ENCODE measurements around the gene PTPRZ1. TPM values are rescaled to one million over a fixed set of nuclear protein-coding genes. Genes with fewer than 3 reads are reported as not detected.

The PTPRZ1 gene
- total and polyA plus RNA-seq, 2 of the 13 experiments (the other 11 are each of a cell fraction or from before 2014, with no cell fraction given): not detected

DNA sequence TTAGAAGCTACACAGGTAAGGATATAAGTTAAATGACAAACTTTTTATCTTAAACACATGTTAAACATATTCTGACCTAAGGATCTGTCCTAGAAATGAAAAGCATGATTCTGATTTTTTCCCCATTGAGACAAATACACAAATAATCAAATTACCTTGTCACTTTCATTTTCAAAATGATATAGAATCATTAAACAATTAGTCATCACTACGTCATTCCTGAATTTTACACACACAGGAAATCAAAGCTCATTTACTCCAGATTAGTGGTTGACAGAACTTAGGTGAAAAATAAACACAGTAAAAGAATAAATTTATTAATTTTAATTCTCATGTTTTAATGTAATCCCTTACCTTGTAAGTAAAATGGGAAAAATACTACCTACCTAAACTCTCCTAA lies 182.1 kb downstream of the PTPRZ1 start:
- WGBS (ENCODE audit: low lambda C conversion rate): 5% methylated on average over 1 of the region's 1 CpG
- CTCF ChIA-PET (ENCODE audit: low intra/inter-chr PET ratio, low total read pairs): no interaction called here
- FAIRE-seq (no peak), ATAC-seq (no peak), DNase-seq (ENCODE audit: low spot score) (no peak)
- Histone ChIP-seq H3K27me3 (ENCODE audit: control insufficient read depth in 1 of 2, insufficient read depth in 2 of 2, low read length in 2 of 2) (no peaks in the 10 kb centered on the region), H3K9me3 (ENCODE audit: low read length) (no peaks in the 10 kb centered on the region), H3K36me3 (replicated peaks in 1 of 2; ENCODE audit: control insufficient read depth in 1 of 2, insufficient read depth in 2 of 2, low read length in 2 of 2) (no peaks in the 10 kb centered on the region), H3K4me2 (ENCODE audit: low read depth, low read length) (no peak overlapping the region), H3K79me2 (ENCODE audit: insufficient read depth, low read length) (no peaks in the 10 kb centered on the region), H3K27ac (ENCODE audit: extremely low read length, insufficient read depth, low read length) (no peak overlapping the region), H3K9ac (ENCODE audit: insufficient read depth, low read depth, low read length) (no peak overlapping the region), H3K4me1 (ENCODE audit: insufficient read depth, low read length) (no peaks in the 10 kb centered on the region), H3K4me3 (replicated peaks in 1 of 3; ENCODE audit: insufficient read depth in 1 of 3, low read depth in 2 of 3, low read length in 3 of 3) (no peak overlapping the region), H4K20me1 (ENCODE audit: insufficient read depth, low read length) (no peaks in the 10 kb centered on the region), H2AFZ (ENCODE audit: low read length) (no peak overlapping the region)
- intact Hi-C loops (cut with micrococcal nuclease; ENCODE audit: unreplicated experiment): no loop called here
- peak; percentile 71 for TF ChIP-seq CREB1 (IDR thresholded peaks at IDR 0.05)
- no peak for TF ChIP-seq CREB1 (CRISPR knock-in tag; IDR thresholded peaks at IDR 0.05)
- no peak for TF ChIP-seq NFATC3 (CRISPR knock-in tag; IDR thresholded peaks at IDR 0.05)
- no peak for TF ChIP-seq MEIS1 (CRISPR knock-in tag; IDR thresholded peaks at IDR 0.05; ENCODE audit: borderline replicate concordance)
- no peak for TF ChIP-seq ZMYM4 (CRISPR knock-in tag; IDR thresholded peaks at IDR 0.05)
- in situ Hi-C loops (cut with HindIII; ENCODE audit: extremely low pct_ligation_motif_present, low pct_unique_long_range_greater_than_20kb): no loop called here
- POLR2A ChIA-PET: no interaction called here
- BruUV-seq (replicated peaks): no TSS peak

DNA sequence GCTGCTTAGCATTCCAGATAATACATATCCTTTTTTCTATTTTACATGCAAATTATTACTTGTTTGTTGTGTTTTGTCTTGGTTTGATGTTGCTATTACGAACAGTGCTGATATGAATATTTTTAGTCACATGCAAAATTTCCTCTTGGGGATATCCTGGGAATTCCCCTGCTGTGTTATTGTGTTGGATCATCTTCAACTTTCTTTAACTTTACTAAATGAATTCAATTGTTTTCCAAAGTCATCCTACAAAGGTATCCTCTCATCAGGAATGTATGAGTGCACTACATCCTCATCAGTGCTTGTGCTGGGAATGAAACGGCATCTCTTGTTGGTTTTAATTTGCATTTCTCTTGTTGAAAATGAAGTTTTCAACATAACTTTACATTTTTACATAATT lies 184.0 kb downstream of the PTPRZ1 start:
- POLR2A ChIA-PET: no interaction called here
- no peaks in the 10 kb centered on the region for H4K20me1 ChIP-seq (ENCODE audit: insufficient read depth, low read length)
- no peak overlapping the region for H3K9ac ChIP-seq (ENCODE audit: insufficient read depth, low read depth, low read length)
- TF ChIP-seq NFE2L2 (IDR thresholded peaks at IDR 0.05; ENCODE audit: low read length): no peak
- TF ChIP-seq ZNF274 (CRISPR knock-in tag; IDR thresholded peaks at IDR 0.05): no peak
- no peak for TF ChIP-seq KLF6 (CRISPR knock-in tag; IDR thresholded peaks at IDR 0.05)
- no peak for TF ChIP-seq ZNF709 (CRISPR knock-in tag; IDR thresholded peaks at IDR 0.05)
- no peak for TF ChIP-seq MLX (CRISPR knock-in tag; IDR thresholded peaks at IDR 0.05)
- no peak for TF ChIP-seq ZNF589 (CRISPR knock-in tag; conservative IDR thresholded peaks at IDR 0.05)
- TF ChIP-seq MBNL3 (CRISPR knock-in tag; conservative IDR thresholded peaks at IDR 0.05): no peak
- TF ChIP-seq MLXIP (CRISPR knock-in tag; IDR thresholded peaks at IDR 0.05; ENCODE audit: borderline replicate concordance): no peak
- TF ChIP-seq, protein P1, sequence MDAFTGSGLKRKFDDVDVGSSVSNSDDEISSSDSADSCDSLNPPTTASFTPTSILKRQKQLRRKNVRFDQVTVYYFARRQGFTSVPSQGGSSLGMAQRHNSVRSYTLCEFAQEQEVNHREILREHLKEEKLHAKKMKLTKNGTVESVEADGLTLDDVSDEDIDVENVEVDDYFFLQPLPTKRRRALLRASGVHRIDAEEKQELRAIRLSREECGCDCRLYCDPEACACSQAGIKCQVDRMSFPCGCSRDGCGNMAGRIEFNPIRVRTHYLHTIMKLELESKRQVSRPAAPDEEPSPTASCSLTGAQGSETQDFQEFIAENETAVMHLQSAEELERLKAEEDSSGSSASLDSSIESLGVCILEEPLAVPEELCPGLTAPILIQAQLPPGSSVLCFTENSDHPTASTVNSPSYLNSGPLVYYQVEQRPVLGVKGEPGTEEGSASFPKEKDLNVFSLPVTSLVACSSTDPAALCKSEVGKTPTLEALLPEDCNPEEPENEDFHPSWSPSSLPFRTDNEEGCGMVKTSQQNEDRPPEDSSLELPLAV (CRISPR knock-in tag; conservative IDR thresholded peaks at IDR 0.05; ENCODE audit: low read depth): no peak

More for the DNA sequence above, 184.0 kb downstream of the PTPRZ1 start:
- Histone ChIP-seq H3K4me3 (replicated peaks in 1 of 3; ENCODE audit: insufficient read depth in 1 of 3, low read depth in 2 of 3, low read length in 3 of 3) (no peak overlapping the region), H3K4me1 (ENCODE audit: insufficient read depth, low read length) (no peaks in the 10 kb centered on the region), H3K9me3 (ENCODE audit: low read length) (no peaks in the 10 kb centered on the region), H3K4me2 (ENCODE audit: low read depth, low read length) (no peak overlapping the region), H3K79me2 (ENCODE audit: insufficient read depth, low read length) (no peaks in the 10 kb centered on the region), H2AFZ (ENCODE audit: low read length) (no peak overlapping the region), H3K27me3 (ENCODE audit: control insufficient read depth in 1 of 2, insufficient read depth in 2 of 2, low read length in 2 of 2) (no peaks in the 10 kb centered on the region), H3K36me3 (replicated peaks in 1 of 2; ENCODE audit: control insufficient read depth in 1 of 2, insufficient read depth in 2 of 2, low read length in 2 of 2) (no peaks in the 10 kb centered on the region), H3K27ac (ENCODE audit: extremely low read length, insufficient read depth, low read length) (no peak overlapping the region)
- DNase-seq (ENCODE audit: low spot score) (no peak), ATAC-seq (no peak), FAIRE-seq (no peak)
- in situ Hi-C loops (cut with HindIII; ENCODE audit: extremely low pct_ligation_motif_present, low pct_unique_long_range_greater_than_20kb): no loop called here
- no TSS peak for BruUV-seq (replicated peaks)
- CTCF ChIA-PET (ENCODE audit: low intra/inter-chr PET ratio, low total read pairs): no interaction called here
- intact Hi-C loops (cut with micrococcal nuclease; ENCODE audit: unreplicated experiment): no loop called here
- WGBS (ENCODE audit: low lambda C conversion rate): 6% methylated on average over 2 of the region's 2 CpGs
